Neural crest cell (in vitro differentiated cells): ENCODE measurements around the gene PPHLN1. TPM values are rescaled to one million over a fixed set of nuclear protein-coding genes. Genes with fewer than 3 reads are reported as not detected.
"Not testable (repeated sequence)": the region's sequence is repeated elsewhere in the genome, so short reads cannot be mapped to it uniquely, and the experiment has no call there.

Source experiments
- DNase-seq: peaks from one replicate; pipeline ENCODE4 v3.0.0; 2021; ENCODE audit warnings: low read depth, mixed read lengths, low spot score
- H3K27ac Mint-ChIP-seq: one replicate; pipeline ENCODE4 v1.8.0; 2021; ENCODE audit warnings: mild to moderate bottlenecking, mixed read lengths; ENCODE audit not compliant: unreplicated experiment
- H3K27me3 Mint-ChIP-seq: 2 replicates; pipeline ENCODE4 v1.8.0; 2021; ENCODE audit warnings: low read depth, mild to moderate bottlenecking, mixed read lengths
- H3K36me3 Mint-ChIP-seq: 2 replicates; pipeline ENCODE4 v1.8.0; 2021; ENCODE audit warnings: low read depth, mild to moderate bottlenecking, mixed read lengths
- H3K4me1 Mint-ChIP-seq: 2 replicates; pipeline ENCODE4 v1.8.0; 2021; ENCODE audit warnings: mixed read lengths
- H3K4me3 Mint-ChIP-seq: one replicate; pipeline ENCODE4 v1.8.0; 2021; ENCODE audit warnings: mild to moderate bottlenecking, mixed read lengths
- H3K9me3 Mint-ChIP-seq: 2 replicates; pipeline ENCODE4 v1.8.0; 2021; ENCODE audit warnings: mixed read lengths
- total RNA-seq: library from RNA; stranded (reverse); gene quantifications from 2 replicates; pipeline ENCODE4 v1.2.1, GENCODE V29; 2021
- TF ChIP-seq, protein P1 (sequence below): fragments of 200-600 bp; sonication (generic); conservative IDR thresholded peaks from 2 replicates; pipeline ENCODE4 v1.5.0; 2021; ENCODE audit warnings: antibody characterized with exemption, mild to moderate bottlenecking

Gene PPHLN1
- total RNA-seq, 1 donor from 2014 or later: 57.9 TPM

- no peak for DNase-seq
- TF ChIP-seq, protein P1, sequence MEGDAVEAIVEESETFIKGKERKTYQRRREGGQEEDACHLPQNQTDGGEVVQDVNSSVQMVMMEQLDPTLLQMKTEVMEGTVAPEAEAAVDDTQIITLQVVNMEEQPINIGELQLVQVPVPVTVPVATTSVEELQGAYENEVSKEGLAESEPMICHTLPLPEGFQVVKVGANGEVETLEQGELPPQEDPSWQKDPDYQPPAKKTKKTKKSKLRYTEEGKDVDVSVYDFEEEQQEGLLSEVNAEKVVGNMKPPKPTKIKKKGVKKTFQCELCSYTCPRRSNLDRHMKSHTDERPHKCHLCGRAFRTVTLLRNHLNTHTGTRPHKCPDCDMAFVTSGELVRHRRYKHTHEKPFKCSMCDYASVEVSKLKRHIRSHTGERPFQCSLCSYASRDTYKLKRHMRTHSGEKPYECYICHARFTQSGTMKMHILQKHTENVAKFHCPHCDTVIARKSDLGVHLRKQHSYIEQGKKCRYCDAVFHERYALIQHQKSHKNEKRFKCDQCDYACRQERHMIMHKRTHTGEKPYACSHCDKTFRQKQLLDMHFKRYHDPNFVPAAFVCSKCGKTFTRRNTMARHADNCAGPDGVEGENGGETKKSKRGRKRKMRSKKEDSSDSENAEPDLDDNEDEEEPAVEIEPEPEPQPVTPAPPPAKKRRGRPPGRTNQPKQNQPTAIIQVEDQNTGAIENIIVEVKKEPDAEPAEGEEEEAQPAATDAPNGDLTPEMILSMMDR: no peak
- no peaks in the 10 kb centered on the region for H3K9me3 Mint-ChIP-seq
- no peaks in the 10 kb centered on the region for H3K27me3 Mint-ChIP-seq
- peaks cover 6% of the 10 kb centered on the region for H3K36me3 Mint-ChIP-seq
- H3K4me3 Mint-ChIP-seq: peak overlapping the region; percentile 35
- H3K4me1 Mint-ChIP-seq: peaks cover 39% of the 10 kb centered on the region
- no peak overlapping the region for H3K27ac Mint-ChIP-seq
Measured at GRCh38 chr12:42323856-42324255, 2.1 kb upstream of the PPHLN1 start.

- TF ChIP-seq, protein P1: no peak
- H3K36me3 Mint-ChIP-seq: peaks cover 6% of the 10 kb centered on the region
Measured at GRCh38 chr12:42325326-42325652, 678 bp upstream of the PPHLN1 start.

GRCh38 chr12:42326541-42327226 is 717 bp downstream of the PPHLN1 start:
- Mint-ChIP-seq H3K36me3 (no peaks in the 10 kb centered on the region), H3K27ac (peak overlapping the region; percentile 99), H3K4me1 (peaks cover 42% of the 10 kb centered on the region), H3K9me3 (no peaks in the 10 kb centered on the region), H3K27me3 (no peaks in the 10 kb centered on the region), H3K4me3 (peak overlapping the region; percentile 95)
- TF ChIP-seq, protein P1: no peak
- no peak for DNase-seq

More at GRCh38 chr12:42325326-42325652, 678 bp upstream of the PPHLN1 start:
- H3K27ac Mint-ChIP-seq: peak overlapping the region; percentile 99
- no peak for DNase-seq
- H3K9me3 Mint-ChIP-seq: no peaks in the 10 kb centered on the region
- H3K4me3 Mint-ChIP-seq: peak overlapping the region; percentile 95
- H3K27me3 Mint-ChIP-seq: no peaks in the 10 kb centered on the region
- H3K4me1 Mint-ChIP-seq: peaks cover 42% of the 10 kb centered on the region

GRCh38 chr12:42327227-42327590 is 1.2 kb downstream of the PPHLN1 start:
- peak overlapping the region; percentile 95 for H3K4me3 Mint-ChIP-seq
- H3K9me3 Mint-ChIP-seq: no peaks in the 10 kb centered on the region
- TF ChIP-seq, protein P1: no peak
- peaks cover 42% of the 10 kb centered on the region for H3K4me1 Mint-ChIP-seq
- no peak for DNase-seq
- H3K27ac Mint-ChIP-seq: peak overlapping the region; percentile 99
- no peaks in the 10 kb centered on the region for H3K27me3 Mint-ChIP-seq
- H3K36me3 Mint-ChIP-seq: no peaks in the 10 kb centered on the region

- not testable (repeated sequence) for H3K4me3 Mint-ChIP-seq, DNase-seq, H3K27me3 Mint-ChIP-seq, H3K27ac Mint-ChIP-seq, H3K36me3 Mint-ChIP-seq, H3K9me3 Mint-ChIP-seq
- peaks cover 36% of the 10 kb centered on the region for H3K4me1 Mint-ChIP-seq
Measured at GRCh38 chr12:42330097-42330496, 4.1 kb downstream of the PPHLN1 start.
